OCI-M2 (cell line): ENCODE data around the gene RHOD.

Experiments
- DNase-seq: peaks from one replicate; lab custom pipeline; 2025; ENCODE audit not compliant: unreplicated experiment; lab: John Stamatoyannopoulos, UW

RHOD gene

DNA sequence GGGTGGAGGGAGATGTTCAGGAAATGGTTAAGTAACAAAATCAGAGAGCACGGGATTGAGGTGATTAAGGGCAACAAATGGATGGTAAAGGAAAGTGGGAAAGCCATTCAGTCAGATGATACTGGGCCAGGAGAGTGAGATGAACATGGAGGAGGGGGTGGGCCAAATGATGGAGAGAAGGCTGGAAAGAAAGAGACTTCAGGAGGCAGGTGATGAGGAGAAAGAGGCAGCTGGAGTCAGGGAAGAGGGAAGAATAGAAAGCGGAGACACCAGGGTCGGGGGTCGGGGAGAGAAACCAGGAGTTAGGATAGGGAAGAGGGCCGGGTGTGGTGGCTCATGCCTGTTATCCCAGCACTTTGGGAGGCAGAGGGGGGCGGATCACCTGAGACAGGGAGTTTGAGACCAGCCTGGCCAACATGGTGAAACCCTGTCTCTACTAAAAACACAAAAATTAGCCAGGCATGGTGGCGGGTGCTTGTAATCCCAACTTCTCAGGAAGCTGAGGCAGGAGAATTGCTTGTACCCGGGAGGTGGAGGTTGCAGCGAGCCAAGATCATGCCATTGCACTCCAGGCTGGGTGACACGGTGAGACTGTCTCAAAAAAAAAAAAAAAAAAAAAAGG is 57.7 kb downstream of the RHOD start:
- no peak for DNase-seq

DNA sequence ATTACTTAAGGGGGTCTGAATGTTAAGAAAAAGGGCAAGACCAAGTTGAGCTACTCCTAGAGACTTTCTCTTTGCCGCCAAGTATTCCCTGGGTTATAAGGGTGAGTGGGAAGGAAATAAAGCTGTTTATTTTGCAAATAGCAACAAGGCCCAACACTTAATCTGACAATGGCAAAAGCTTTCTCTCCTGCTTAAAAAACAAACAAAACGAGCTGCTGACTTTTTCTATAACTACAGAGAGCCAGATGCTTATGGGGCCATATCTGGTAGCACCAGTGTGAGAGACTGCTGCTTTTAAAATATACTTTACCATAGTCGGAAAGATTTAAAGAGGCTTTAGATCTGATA is 60.1 kb downstream of the RHOD start:
- no peak for DNase-seq

DNA sequence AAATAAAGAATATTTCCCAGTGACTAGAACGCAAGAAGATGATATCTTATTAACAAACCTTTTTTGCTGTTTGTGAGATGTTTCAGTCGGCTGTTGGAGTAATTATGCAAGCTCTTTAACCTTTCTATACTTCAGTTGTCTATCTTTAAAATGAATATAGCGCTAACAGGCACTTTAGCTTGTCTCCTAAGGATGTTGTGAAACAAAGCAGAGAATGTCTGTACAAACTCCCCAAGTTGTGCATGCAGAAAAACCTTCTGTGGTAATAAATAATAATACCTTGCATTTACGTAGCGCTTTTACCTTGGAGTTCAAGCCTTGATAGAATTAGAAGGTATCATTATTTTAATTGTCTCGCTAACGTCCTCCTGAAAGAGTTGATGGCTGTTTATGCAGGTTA is 60.5 kb downstream of the RHOD start:
- DNase-seq: no peak

DNA sequence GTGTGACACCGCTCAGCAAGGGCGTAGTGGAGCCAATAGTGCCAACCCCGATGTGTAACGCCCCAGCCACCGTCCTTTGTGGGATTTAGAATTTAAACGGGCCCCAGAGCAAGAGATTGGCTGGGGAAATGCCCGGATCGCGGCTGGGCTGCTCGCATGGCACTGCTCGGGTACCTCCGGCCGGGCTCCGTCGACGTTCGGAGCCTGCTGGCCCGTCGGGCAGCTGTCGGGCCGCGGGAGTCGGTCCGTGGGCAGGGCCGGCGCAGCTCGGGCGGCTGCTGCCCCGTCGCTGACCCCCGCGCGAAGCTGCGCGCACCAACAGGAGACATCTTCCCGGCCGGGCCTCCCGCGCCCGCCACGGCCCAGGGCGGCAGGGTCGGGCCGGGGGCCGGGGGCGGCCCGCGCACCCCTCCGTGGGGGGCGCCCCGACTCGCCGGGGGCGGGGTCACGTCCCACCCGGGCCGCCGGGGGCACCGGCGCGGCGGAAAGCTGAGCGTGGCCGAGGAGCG is 61.1 kb downstream of the RHOD start:
- DNase-seq: no peak

DNA sequence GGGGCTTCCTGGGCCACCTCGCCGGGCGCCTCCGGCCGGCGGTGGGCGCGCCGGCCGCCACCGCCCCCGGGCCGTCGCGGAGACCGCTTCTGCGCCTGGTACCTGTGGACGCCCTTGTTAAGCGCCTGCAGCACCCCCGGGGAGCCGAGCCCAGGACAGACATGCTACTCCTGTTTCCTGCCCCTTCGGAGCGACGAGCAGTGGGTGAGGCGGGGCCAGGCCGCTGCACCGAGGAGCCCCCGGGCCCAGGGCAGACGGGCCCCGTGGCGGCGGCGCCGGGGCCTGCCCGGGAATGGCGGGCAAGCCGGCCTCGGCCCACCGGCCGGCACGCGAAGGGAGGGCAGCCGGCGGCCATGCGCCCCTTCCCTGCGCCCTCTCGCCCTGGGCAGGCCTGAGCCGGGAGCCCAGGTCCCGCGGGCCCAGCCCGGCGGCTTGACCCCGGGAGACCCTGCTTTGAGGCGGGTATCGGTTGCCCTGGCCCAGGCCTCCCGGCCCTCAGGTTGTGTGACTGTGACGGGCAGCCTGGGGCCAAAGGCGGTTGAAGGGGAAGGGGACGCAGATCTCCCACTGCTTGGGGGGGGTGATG is 61.6 kb downstream of the RHOD start:
- no peak for DNase-seq

DNA sequence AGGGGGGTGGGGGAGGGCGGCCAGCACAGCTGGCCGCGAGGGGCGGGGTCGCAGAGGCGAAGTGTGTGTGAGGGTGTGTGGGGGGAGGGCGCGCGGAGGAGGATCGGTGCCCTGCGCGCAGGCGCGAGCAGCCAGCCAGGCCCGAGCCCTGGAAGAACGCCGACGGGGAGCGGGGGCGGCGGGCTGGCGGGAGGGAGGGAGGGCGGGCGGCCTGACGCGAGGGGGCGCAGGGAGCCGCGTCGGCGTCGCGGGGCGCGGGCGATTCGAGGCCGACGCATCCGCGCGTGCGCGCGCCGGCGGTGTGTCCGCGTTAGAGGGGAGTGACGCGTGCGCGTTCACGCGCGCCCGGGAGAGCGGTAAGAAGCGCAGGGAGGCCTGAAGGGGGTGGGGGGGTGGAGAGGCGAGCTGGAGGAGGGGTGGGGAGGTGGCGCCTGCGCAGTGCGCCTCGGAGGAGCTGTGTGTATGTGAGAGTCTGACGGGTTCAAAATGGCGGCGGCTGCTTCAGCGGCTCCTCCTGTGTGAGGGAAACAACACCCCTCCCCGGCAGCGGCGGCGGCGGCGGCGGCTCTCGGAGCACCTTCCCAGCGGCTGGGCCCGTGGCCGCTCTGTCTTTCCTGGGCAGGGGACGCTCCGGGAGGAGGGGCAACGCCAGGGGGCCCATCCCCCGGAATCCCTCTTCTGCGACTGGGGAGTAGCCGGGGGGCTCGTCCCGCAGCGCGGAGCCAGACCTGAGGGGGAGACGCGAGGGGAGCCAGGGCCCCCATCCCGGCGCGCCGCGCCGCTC is 62.3 kb downstream of the RHOD start, which contains the start of gene KDM2A:
KDM2A (plus strand) TSS at position 463 of the 784 bp plus-strand sequence. CDS start 2,054 bp downstream, outside the sequence.
- DNase-seq: no peak

DNA sequence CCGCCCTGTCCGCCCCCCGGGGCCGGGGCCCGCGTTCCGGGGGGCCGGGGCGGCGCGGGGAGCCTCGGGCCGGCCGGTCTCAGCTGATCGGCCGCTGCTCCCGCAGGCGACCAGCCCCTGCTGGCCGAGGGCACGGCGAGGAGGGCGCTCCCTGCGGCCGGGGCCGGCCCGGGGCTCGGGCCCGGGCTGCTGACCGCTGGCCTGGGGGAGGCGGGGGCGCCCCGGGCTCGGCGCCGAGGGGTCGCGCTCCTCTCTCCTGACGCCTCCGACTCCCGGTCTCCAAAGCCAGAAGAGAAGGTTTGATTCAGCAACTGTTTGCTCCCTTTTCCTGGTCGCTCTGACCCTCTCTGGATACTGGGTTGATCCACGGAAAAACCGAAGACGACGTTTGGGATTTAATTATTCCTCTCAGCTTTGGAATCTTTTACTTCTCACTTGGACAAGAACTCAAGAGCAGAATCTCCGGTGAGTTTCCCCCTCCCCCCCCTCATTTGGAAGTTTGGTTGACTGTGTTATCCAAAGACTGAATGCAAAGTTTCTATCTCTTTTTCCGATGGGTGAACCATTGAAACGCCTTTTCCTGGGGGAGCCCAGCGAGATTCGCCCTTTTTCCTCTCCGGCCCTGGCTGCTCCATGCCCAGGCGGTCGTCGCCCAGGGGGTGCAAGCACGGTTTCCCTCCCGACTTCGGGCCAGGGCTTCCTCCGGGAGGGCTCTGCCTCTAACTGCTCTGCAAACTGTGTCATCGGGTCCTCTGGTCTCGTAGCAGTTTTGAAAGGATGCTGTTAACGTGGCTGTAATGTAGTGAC is 63.1 kb downstream of the RHOD start:
- DNase-seq: no peak

DNA sequence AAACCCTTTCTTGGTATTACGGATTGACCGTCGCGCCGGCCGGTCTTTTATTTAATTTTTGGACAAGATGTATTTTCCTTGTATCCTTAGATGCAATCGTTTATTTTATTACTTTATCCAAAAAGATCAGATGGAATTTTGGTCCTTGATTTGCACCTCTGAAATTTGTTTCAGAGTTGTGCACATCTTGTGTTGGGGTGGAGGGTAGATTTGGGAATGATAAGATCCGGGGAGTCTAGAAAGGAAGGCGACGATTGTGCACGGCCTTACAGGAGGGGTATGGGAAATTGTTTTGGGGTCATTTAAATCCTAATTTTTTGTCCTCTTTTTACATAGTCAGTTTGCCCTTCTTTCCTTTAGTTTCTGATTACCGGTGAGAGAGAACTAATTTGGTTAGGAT is 63.8 kb downstream of the RHOD start:
- no peak for DNase-seq

DNA sequence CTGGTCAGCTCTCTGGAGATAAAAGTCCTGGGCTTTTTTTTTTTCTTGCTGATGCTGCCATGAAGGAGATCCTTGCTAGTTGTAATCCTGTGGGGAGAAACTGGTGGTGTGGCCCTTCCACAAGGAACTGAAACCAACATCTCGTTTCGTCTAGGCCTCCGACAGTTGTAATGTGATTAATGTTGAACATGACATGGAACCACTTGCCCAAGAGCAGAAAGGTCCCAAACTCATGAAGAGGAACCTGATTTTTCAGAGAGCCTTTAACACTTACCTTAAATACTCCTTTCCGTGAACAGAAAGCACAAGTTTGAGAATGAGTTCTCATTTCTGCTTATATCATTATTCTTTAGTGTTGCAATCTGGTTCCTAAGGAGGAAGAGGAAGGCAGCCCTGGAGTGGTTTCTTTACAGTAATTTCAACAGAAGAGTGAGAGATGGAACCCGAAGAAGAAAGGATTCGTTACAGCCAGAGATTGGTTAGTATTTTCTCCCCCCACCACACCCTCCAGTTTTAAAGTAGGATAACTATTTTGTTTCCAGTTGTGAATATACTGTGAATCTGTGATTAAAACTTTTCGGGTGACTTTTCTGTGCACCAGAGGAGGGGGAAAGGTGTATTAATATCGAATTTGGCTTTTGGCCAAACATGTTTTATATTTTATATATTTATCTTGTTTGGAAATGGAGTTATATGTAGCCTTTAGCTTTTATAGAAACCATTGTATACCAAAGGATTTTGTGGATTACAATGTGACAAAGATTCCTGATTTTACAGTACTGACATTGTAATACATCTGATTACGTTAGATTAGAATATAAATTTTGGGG is 64.4 kb downstream of the RHOD start:
- DNase-seq: no peak
